ENCODE measurements around the gene POLR3G. TPM values are rescaled to one million over a fixed set of nuclear protein-coding genes. Genes with fewer than 3 reads are reported as not detected.
A peak's percentile ranks its signal among the peaks of the same experiment; 100 is the strongest.

POLR3G gene, protein sequence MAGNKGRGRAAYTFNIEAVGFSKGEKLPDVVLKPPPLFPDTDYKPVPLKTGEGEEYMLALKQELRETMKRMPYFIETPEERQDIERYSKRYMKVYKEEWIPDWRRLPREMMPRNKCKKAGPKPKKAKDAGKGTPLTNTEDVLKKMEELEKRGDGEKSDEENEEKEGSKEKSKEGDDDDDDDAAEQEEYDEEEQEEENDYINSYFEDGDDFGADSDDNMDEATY
- total RNA-seq (2014; rRNA removed; shearing (Covaris generic); ENCODE audit: low replicate concordance): 32.9 and 62.5 TPM in 2 replicates

DNA sequence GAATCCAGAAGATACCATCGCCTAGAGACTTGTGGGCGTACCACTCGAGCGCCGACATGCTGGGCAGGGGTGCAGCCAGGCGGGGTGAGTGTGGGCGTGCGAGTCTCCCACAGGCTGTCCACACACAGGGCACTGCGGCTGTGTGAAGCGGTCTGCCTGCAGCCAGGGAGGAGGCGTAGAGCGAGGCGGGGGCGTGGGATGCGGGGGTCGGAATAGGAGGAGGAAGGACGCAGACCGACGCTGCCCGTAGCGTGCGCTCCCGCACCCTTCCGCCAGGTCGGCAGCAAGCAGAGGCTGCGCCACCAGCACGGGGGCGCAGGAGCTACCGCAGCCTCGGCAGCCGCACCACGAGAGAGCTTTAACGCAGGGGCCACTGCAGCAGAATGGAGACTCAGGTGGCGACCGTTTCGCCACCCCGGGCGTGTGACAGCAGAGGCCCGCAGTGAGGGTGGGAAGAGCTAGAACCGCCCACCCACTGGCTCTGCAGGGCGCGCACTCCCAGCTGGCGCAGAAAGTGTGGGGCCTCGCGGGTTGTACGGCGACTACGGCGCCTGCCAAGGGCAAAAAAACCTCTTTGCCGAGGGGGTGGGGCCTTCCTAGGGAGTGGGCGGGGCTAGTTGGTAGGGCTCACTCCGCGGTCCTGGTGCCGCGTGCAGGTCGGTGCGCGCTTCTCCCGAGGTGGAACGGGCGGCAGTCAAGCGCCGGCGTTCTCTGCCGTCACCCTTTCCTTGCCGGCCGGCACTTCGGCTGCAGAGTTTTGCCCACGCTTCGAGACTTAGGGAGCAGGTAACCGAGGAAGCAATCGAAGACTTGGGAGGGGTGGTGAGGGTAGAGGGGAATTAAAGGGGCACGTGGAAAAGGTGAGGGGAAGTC is at the start of gene POLR3G, which contains the start of gene MBLAC2:
Gene POLR3G, plus strand, starts transcription at position 630 of the 873 bp plus-strand sequence. CDS start 10,704 bp downstream, outside the sequence.
Gene MBLAC2, minus strand, starts transcription at position 537 of the 873 bp plus-strand sequence. Its CDS starts 479 bp downstream, at position 58.
- H3K9me2 ChIP-seq (replicated peaks; ENCODE audit: insufficient read depth, low read length): no peaks in the 10 kb centered on the region
- H3K27me3 ChIP-seq (ENCODE audit: low read length): no peaks in the 10 kb centered on the region
- peaks cover 21% of the 10 kb centered on the region for H3K36me3 ChIP-seq (ENCODE audit: insufficient read depth, low read length)
- peaks cover 98% of the 10 kb centered on the region for H3K79me2 ChIP-seq (ENCODE audit: low read length)
- H2AFZ ChIP-seq (ENCODE audit: low read length): peak within 1 kb of the TSS; percentile 66; the same call in 1 of the 2 replicates
- H3K4me2 ChIP-seq (ENCODE audit: low read depth, low read length, poor library complexity, severe bottlenecking): peak within 1 kb of the TSS; percentile 89
- DNase-seq: peak; percentile 97
- peaks cover 40% of the 10 kb centered on the region for H3K4me1 ChIP-seq (ENCODE audit: low read length)
- H3K9me3 ChIP-seq (ENCODE audit: low read length): no peaks in the 10 kb centered on the region
- peak within 1 kb of the TSS; percentile 95 for H3K9ac ChIP-seq (ENCODE audit: low read length)
- no peaks in the 10 kb centered on the region for H4K20me1 ChIP-seq (ENCODE audit: insufficient read depth, low read depth, low read length)
- H3K27ac ChIP-seq (ENCODE audit: low read length): peak within 1 kb of the TSS; percentile 70
- peak within 1 kb of the TSS; percentile 97 for H3K4me3 ChIP-seq (ENCODE audit: low read length)

- Histone ChIP-seq H3K36me3 (ENCODE audit: insufficient read depth, low read length) (no peaks in the 10 kb centered on the region), H3K9me3 (ENCODE audit: low read length) (no peaks in the 10 kb centered on the region), H3K4me2 (ENCODE audit: low read depth, low read length, poor library complexity, severe bottlenecking) (no peak overlapping the region), H3K79me2 (ENCODE audit: low read length) (no peaks in the 10 kb centered on the region), H4K20me1 (ENCODE audit: insufficient read depth, low read depth, low read length) (no peaks in the 10 kb centered on the region), H3K4me3 (ENCODE audit: low read length) (no peak overlapping the region), H3K27ac (ENCODE audit: low read length) (no peak overlapping the region), H3K4me1 (ENCODE audit: low read length) (no peaks in the 10 kb centered on the region), H3K9ac (ENCODE audit: low read length) (no peak overlapping the region), H2AFZ (ENCODE audit: low read length) (0 out of 2 replicates have a peak overlapping the region, but pooled peaks have one; percentile 64), H3K27me3 (ENCODE audit: low read length) (no peaks in the 10 kb centered on the region), H3K9me2 (replicated peaks; ENCODE audit: insufficient read depth, low read length) (no peaks in the 10 kb centered on the region)
- peak; percentile 89 for DNase-seq
Observed at GRCh38 chr5:90434116-90434714, 40.4 kb upstream of the POLR3G start.

- H3K4me3 ChIP-seq (ENCODE audit: low read length): no peak overlapping the region
- H3K9me3 ChIP-seq (ENCODE audit: low read length): no peaks in the 10 kb centered on the region
- no peak for DNase-seq
- H3K79me2 ChIP-seq (ENCODE audit: low read length): no peaks in the 10 kb centered on the region
- H3K27ac ChIP-seq (ENCODE audit: low read length): no peak overlapping the region
- H2AFZ ChIP-seq (ENCODE audit: low read length): no peak overlapping the region
- peaks cover 12% of the 10 kb centered on the region for H3K4me1 ChIP-seq (ENCODE audit: low read length)
- no peak overlapping the region for H3K4me2 ChIP-seq (ENCODE audit: low read depth, low read length, poor library complexity, severe bottlenecking)
- no peaks in the 10 kb centered on the region for H3K36me3 ChIP-seq (ENCODE audit: insufficient read depth, low read length)
- H3K9me2 ChIP-seq (replicated peaks; ENCODE audit: insufficient read depth, low read length): no peaks in the 10 kb centered on the region
- no peaks in the 10 kb centered on the region for H4K20me1 ChIP-seq (ENCODE audit: insufficient read depth, low read depth, low read length)
- no peaks in the 10 kb centered on the region for H3K27me3 ChIP-seq (ENCODE audit: low read length)
- no peak overlapping the region for H3K9ac ChIP-seq (ENCODE audit: low read length)
Observed at GRCh38 chr5:90437663-90438062, 37.0 kb upstream of the POLR3G start.

GRCh38 chr5:90438100-90438499 is 36.6 kb upstream of the POLR3G start:
- Histone ChIP-seq H3K79me2 (ENCODE audit: low read length) (no peaks in the 10 kb centered on the region), H3K36me3 (ENCODE audit: insufficient read depth, low read length) (no peaks in the 10 kb centered on the region), H3K4me3 (ENCODE audit: low read length) (no peak overlapping the region), H3K27ac (ENCODE audit: low read length) (no peak overlapping the region), H3K4me1 (ENCODE audit: low read length) (peaks cover 12% of the 10 kb centered on the region), H3K9me3 (ENCODE audit: low read length) (no peaks in the 10 kb centered on the region), H4K20me1 (ENCODE audit: insufficient read depth, low read depth, low read length) (no peaks in the 10 kb centered on the region), H3K9ac (ENCODE audit: low read length) (no peak overlapping the region), H3K4me2 (ENCODE audit: low read depth, low read length, poor library complexity, severe bottlenecking) (no peak overlapping the region), H3K9me2 (replicated peaks; ENCODE audit: insufficient read depth, low read length) (no peaks in the 10 kb centered on the region), H2AFZ (ENCODE audit: low read length) (no peak overlapping the region), H3K27me3 (ENCODE audit: low read length) (no peaks in the 10 kb centered on the region)
- DNase-seq: peak; percentile 26

GRCh38 chr5:90440644-90441043 is 34.0 kb upstream of the POLR3G start:
- Histone ChIP-seq H2AFZ (ENCODE audit: low read length) (0 out of 2 replicates have a peak overlapping the region, but pooled peaks have one; percentile 60), H3K9ac (ENCODE audit: low read length) (no peak overlapping the region), H3K9me2 (replicated peaks; ENCODE audit: insufficient read depth, low read length) (no peaks in the 10 kb centered on the region)

GRCh38 chr5:90446961-90447360 is 27.7 kb upstream of the POLR3G start:
- Histone ChIP-seq H3K27me3 (ENCODE audit: low read length) (no peaks in the 10 kb centered on the region), H3K4me1 (ENCODE audit: low read length) (no peaks in the 10 kb centered on the region; the same call in 1 of the 2 replicates), H3K9ac (ENCODE audit: low read length) (no peak overlapping the region), H3K4me2 (ENCODE audit: low read depth, low read length, poor library complexity, severe bottlenecking) (no peak overlapping the region), H2AFZ (ENCODE audit: low read length) (no peak overlapping the region), H3K36me3 (ENCODE audit: insufficient read depth, low read length) (no peaks in the 10 kb centered on the region), H4K20me1 (ENCODE audit: insufficient read depth, low read depth, low read length) (no peaks in the 10 kb centered on the region), H3K79me2 (ENCODE audit: low read length) (no peaks in the 10 kb centered on the region), H3K4me3 (ENCODE audit: low read length) (no peak overlapping the region), H3K9me2 (replicated peaks; ENCODE audit: insufficient read depth, low read length) (no peaks in the 10 kb centered on the region), H3K9me3 (ENCODE audit: low read length) (no peaks in the 10 kb centered on the region), H3K27ac (ENCODE audit: low read length) (no peak overlapping the region)
- peak; percentile 17 for DNase-seq

More at GRCh38 chr5:90440644-90441043, 34.0 kb upstream of the POLR3G start:
- H3K27ac ChIP-seq (ENCODE audit: low read length): no peak overlapping the region
- H3K27me3 ChIP-seq (ENCODE audit: low read length): no peaks in the 10 kb centered on the region
- H3K9me3 ChIP-seq (ENCODE audit: low read length): no peaks in the 10 kb centered on the region
- H3K36me3 ChIP-seq (ENCODE audit: insufficient read depth, low read length): no peaks in the 10 kb centered on the region
- H3K4me2 ChIP-seq (ENCODE audit: low read depth, low read length, poor library complexity, severe bottlenecking): peak overlapping the region; percentile 72
- H3K4me3 ChIP-seq (ENCODE audit: low read length): no peak overlapping the region; the same call in 1 of the 2 replicates
- no peaks in the 10 kb centered on the region for H4K20me1 ChIP-seq (ENCODE audit: insufficient read depth, low read depth, low read length)
- no peaks in the 10 kb centered on the region for H3K79me2 ChIP-seq (ENCODE audit: low read length)
- peak; percentile 37 for DNase-seq
- H3K4me1 ChIP-seq (ENCODE audit: low read length): peaks cover 12% of the 10 kb centered on the region

- Histone ChIP-seq H3K9me3 (ENCODE audit: low read length) (no peaks in the 10 kb centered on the region), H3K36me3 (ENCODE audit: insufficient read depth, low read length) (peaks cover 5% of the 10 kb centered on the region; the same call in 1 of the 2 replicates), H2AFZ (ENCODE audit: low read length) (no peak overlapping the region), H3K9ac (ENCODE audit: low read length) (no peak overlapping the region), H3K27ac (ENCODE audit: low read length) (no peak overlapping the region), H3K9me2 (replicated peaks; ENCODE audit: insufficient read depth, low read length) (no peaks in the 10 kb centered on the region), H3K27me3 (ENCODE audit: low read length) (no peaks in the 10 kb centered on the region), H3K4me2 (ENCODE audit: low read depth, low read length, poor library complexity, severe bottlenecking) (no peak overlapping the region), H4K20me1 (ENCODE audit: insufficient read depth, low read depth, low read length) (no peaks in the 10 kb centered on the region), H3K4me3 (ENCODE audit: low read length) (no peak overlapping the region), H3K79me2 (ENCODE audit: low read length) (peaks cover 51% of the 10 kb centered on the region), H3K4me1 (ENCODE audit: low read length) (peaks cover 8% of the 10 kb centered on the region)
- no peak for DNase-seq
Observed at GRCh38 chr5:90461288-90461687, 13.4 kb upstream of the POLR3G start.
